GM23338 (cell line): ENCODE data around the gene LACRT. TPM values are rescaled to one million over a fixed set of nuclear protein-coding genes. Genes with fewer than 3 reads are reported as not detected.

Experiments used
- polyA plus RNA-seq: library from polyadenylated mRNA; unstranded; fragments of >200 nt; fragmentation: Nextera tagmentation; extraction: Ambion mirVana; gene quantifications from 2 replicates; pipeline ENCODE4 v1.2.1, GENCODE V29; 2016
- total RNA-seq: library from RNA; depleted of rRNA; stranded (reverse); fragments of >200 nt; shearing (Covaris generic); gene quantifications from 2 replicates; pipeline ENCODE4 v1.2.3, GENCODE V29; 2014; rRNA removed

Gene LACRT
- total and polyA plus RNA-seq, 2 experiments from 2014 or later: not detected

Other genes with a start within 250 kb of the LACRT start
- gene ITGA5, start 215.6 kb downstream of the LACRT start, total RNA-seq: 23.7 and 24.2 TPM in 2 replicates
- gene ITGA5, start 215.6 kb downstream of the LACRT start, polyA plus RNA-seq: 5.9 and 7.3 TPM in 2 replicates
- not detected in 2 replicates for gene GTSF1, start 161.3 kb downstream of the LACRT start, total RNA-seq
- gene GTSF1, start 161.3 kb downstream of the LACRT start, polyA plus RNA-seq: 1.3 and 2.3 TPM in 2 replicates
- gene NCKAP1L, start 137.1 kb downstream of the LACRT start, total RNA-seq: not detected in 2 replicates
- gene NCKAP1L, start 137.1 kb downstream of the LACRT start, polyA plus RNA-seq: 0.12 TPM in 1 of 2 replicates, not detected in the other
- 0.59 and 2.2 TPM in 2 replicates for gene PDE1B, start 85.3 kb downstream of the LACRT start, total RNA-seq
- gene PDE1B, start 85.3 kb downstream of the LACRT start, polyA plus RNA-seq: 0.28 and 0.52 TPM in 2 replicates
- 7.6 and 8.4 TPM in 2 replicates for gene PPP1R1A, start 46.2 kb downstream of the LACRT start, total RNA-seq
- 26.6 and 26.9 TPM in 2 replicates for gene PPP1R1A, start 46.2 kb downstream of the LACRT start, polyA plus RNA-seq
- not detected in 2 replicates for gene DCD, start 13.5 kb upstream of the LACRT start, total RNA-seq
- not detected in 2 replicates for gene DCD, start 13.5 kb upstream of the LACRT start, polyA plus RNA-seq
- gene MUCL1, start 219.6 kb upstream of the LACRT start, total RNA-seq: not detected in 2 replicates
- not detected in 2 replicates for gene MUCL1, start 219.6 kb upstream of the LACRT start, polyA plus RNA-seq